ENCODE results near the gene PBX1. TPM values are rescaled to one million over a fixed set of nuclear protein-coding genes. Genes with fewer than 3 reads are reported as not detected.

Gene PBX1
- total and polyA plus RNA-seq, 2 of the 4 experiments (the other 2 are of a cell fraction) = 13.9 to 17.9 TPM

DNA sequence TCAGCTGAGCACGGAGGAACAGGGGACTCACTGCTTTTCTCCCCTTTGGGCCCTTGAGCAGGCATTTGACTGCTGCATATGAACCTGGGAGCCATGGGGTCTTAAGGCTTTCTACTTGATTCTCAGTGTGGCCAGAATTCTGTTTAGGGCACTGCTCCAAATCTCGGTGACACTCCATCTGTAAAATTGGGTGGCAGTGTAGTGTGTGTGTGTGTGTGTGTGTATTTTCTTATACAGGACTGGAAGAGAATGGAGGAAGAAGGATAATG lies 162.2 kb downstream of the PBX1 start:
- Histone ChIP-seq H2AK9ac (replicated peaks; ENCODE audit: low read depth, low read length, poor library complexity) (no peak overlapping the region), H3K9me1 (ENCODE audit: insufficient read depth, low read length) (peaks cover 20% of the 10 kb centered on the region), H4K91ac (ENCODE audit: insufficient read depth, low read depth, low read length) (peak overlapping the region; percentile 24; the same call in 1 of the 2 replicates), H2AFZ (replicated peaks; ENCODE audit: low read length, poor library complexity) (no peak overlapping the region), H3K14ac (replicated peaks; ENCODE audit: low read depth, low read length) (0 out of 2 replicates have a peak overlapping the region, but pooled peaks have one; percentile 19), H2BK15ac (ENCODE audit: low read depth, low read length) (peak overlapping the region; percentile 68; the same call in 2 of the 3 replicates), H3K4me1 (ENCODE audit: control insufficient read depth, insufficient read depth, low read length) (peaks cover 30% of the 10 kb centered on the region), H4K5ac (ENCODE audit: low read depth, low read length) (peak overlapping the region; percentile 19; the same call in 1 of the 2 replicates), H3K9ac (ENCODE audit: low read depth, low read length) (no peak overlapping the region), H4K8ac (ENCODE audit: low read depth in 2 of 2, low read length in 2 of 2) (no peak overlapping the region), H2BK20ac (ENCODE audit: low read depth, low read length) (no peak overlapping the region; the same call in 1 of the 2 replicates), H3K4me2 (ENCODE audit: low read depth, low read length) (no peak overlapping the region), H2BK5ac (ENCODE audit: low read depth, low read length, poor library complexity, severe bottlenecking) (no peak overlapping the region), H3K79me1 (ENCODE audit: low read depth in 1 of 2, low read length in 2 of 2) (peaks cover 5 to 15% of the 10 kb centered on the region in 2 experiments; a peak in 3 of 4 replicates), H3K18ac (ENCODE audit: low read depth, low read length) (peak overlapping the region; percentile 25; the same call in 1 of the 2 replicates), H3K23ac (ENCODE audit: low read depth, low read length) (peak overlapping the region; percentile 36; the same call in 1 of the 2 replicates), H3K4ac (ENCODE audit: low read depth, low read length) (no peak overlapping the region), H3K36me3 (ENCODE audit: control insufficient read depth, insufficient read depth, low read length) (no peaks in the 10 kb centered on the region), H3K27me3 (ENCODE audit: control insufficient read depth, insufficient read depth, low read length) (no peaks in the 10 kb centered on the region), H3K4me3 (ENCODE audit: insufficient read depth, low read depth, low read length) (no peak overlapping the region), H3K9me3 (ENCODE audit: control insufficient read depth, insufficient read depth, low read length) (no peaks in the 10 kb centered on the region), H3K27ac (ENCODE audit: insufficient read depth, low read length) (no peak overlapping the region), H2AK5ac (ENCODE audit: low read depth, low read length) (peak overlapping the region; percentile 38; the same call in 1 of the 2 replicates), H2BK120ac (ENCODE audit: low read depth, low read length) (peak overlapping the region; percentile 28; the same call in 1 of the 2 replicates), H3K56ac (ENCODE audit: extremely low read depth, insufficient read depth, low read length) (no peak overlapping the region), H4K20me1 (ENCODE audit: insufficient read depth, low read length) (no peaks in the 10 kb centered on the region)
- BruUV-seq (replicated peaks) = no TSS peak
- dilution Hi-C loops (cut with HindIII; ENCODE audit: low sequenced_read_pairs, unreplicated experiment) (no loop called here), in situ Hi-C loops (cut with MboI; ENCODE audit: low sequenced_read_pairs) (no loop called here), intact Hi-C loops (cut with micrococcal nuclease) (no loop called here)
- ATAC-seq (ENCODE audit: low read depth) (no peak), DNase-seq (no peak)
- ChIA-PET POLR2A (ENCODE audit: unreplicated experiment) (no interaction called here), CTCF (no interaction called here)
- no CpG with 5 or more reads among the region's 2 CpGs for WGBS, 2 experiments (ENCODE audit: extremely low coverage in 2 of 2, insufficient read length in 1 of 2)
- no peak for TF ChIP-seq CHD1 (IDR thresholded peaks at IDR 0.05; ENCODE audit: low read depth, low read length)
- TF ChIP-seq MAFK (IDR thresholded peaks at IDR 0.05; ENCODE audit: low read depth, low read length) = no peak
- TF ChIP-seq, protein P1, sequence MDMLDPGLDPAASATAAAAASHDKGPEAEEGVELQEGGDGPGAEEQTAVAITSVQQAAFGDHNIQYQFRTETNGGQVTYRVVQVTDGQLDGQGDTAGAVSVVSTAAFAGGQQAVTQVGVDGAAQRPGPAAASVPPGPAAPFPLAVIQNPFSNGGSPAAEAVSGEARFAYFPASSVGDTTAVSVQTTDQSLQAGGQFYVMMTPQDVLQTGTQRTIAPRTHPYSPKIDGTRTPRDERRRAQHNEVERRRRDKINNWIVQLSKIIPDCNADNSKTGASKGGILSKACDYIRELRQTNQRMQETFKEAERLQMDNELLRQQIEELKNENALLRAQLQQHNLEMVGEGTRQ (IDR thresholded peaks at IDR 0.05; ENCODE audit: low read depth, low read length) = no peak
- no peak for TF ChIP-seq MXI1 (IDR thresholded peaks at IDR 0.05; ENCODE audit: borderline replicate concordance, low read depth, low read length)
- TF ChIP-seq CEBPB (IDR thresholded peaks at IDR 0.05; ENCODE audit: low read depth, low read length) = no peak
- no peak for TF ChIP-seq BHLHE40 (IDR thresholded peaks at IDR 0.05; ENCODE audit: low read depth, low read length)
- no peak for TF ChIP-seq RAD21 (IDR thresholded peaks at IDR 0.05; ENCODE audit: low read length)
- no peak for TF ChIP-seq MAZ (IDR thresholded peaks at IDR 0.05; ENCODE audit: borderline replicate concordance, low read depth, low read length)
- TF ChIP-seq FOS (IDR thresholded peaks at IDR 0.05; ENCODE audit: low read depth, low read length) = no peak
- TF ChIP-seq, protein P2, sequence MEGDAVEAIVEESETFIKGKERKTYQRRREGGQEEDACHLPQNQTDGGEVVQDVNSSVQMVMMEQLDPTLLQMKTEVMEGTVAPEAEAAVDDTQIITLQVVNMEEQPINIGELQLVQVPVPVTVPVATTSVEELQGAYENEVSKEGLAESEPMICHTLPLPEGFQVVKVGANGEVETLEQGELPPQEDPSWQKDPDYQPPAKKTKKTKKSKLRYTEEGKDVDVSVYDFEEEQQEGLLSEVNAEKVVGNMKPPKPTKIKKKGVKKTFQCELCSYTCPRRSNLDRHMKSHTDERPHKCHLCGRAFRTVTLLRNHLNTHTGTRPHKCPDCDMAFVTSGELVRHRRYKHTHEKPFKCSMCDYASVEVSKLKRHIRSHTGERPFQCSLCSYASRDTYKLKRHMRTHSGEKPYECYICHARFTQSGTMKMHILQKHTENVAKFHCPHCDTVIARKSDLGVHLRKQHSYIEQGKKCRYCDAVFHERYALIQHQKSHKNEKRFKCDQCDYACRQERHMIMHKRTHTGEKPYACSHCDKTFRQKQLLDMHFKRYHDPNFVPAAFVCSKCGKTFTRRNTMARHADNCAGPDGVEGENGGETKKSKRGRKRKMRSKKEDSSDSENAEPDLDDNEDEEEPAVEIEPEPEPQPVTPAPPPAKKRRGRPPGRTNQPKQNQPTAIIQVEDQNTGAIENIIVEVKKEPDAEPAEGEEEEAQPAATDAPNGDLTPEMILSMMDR (conservative IDR thresholded peaks at IDR 0.05; ENCODE audit: low read depth, low read length) = no peak
- TF ChIP-seq, protein P3, sequence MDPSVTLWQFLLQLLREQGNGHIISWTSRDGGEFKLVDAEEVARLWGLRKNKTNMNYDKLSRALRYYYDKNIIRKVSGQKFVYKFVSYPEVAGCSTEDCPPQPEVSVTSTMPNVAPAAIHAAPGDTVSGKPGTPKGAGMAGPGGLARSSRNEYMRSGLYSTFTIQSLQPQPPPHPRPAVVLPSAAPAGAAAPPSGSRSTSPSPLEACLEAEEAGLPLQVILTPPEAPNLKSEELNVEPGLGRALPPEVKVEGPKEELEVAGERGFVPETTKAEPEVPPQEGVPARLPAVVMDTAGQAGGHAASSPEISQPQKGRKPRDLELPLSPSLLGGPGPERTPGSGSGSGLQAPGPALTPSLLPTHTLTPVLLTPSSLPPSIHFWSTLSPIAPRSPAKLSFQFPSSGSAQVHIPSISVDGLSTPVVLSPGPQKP (IDR thresholded peaks at IDR 0.05; ENCODE audit: borderline replicate concordance, low read depth, low read length) = no peak
- TF ChIP-seq RFX5 (IDR thresholded peaks at IDR 0.05; ENCODE audit: low read depth, low read length) = no peak
- TF ChIP-seq POLR2A (IDR thresholded peaks at IDR 0.05; ENCODE audit: low read depth, low read length) = no peak
- no peak for TF ChIP-seq RCOR1 (IDR thresholded peaks at IDR 0.05; ENCODE audit: insufficient replicate concordance, low read length)
- TF ChIP-seq NFE2L2 (IDR thresholded peaks at IDR 0.05; ENCODE audit: low read depth, low read length) = no peak
- TF ChIP-seq SMC3 (IDR thresholded peaks at IDR 0.05; ENCODE audit: low read depth, low read length) = no peak
